B cell (primary cell): ENCODE results near the gene COX6B2. TPM values are rescaled to one million over a fixed set of nuclear protein-coding genes. Genes with fewer than 3 reads are reported as not detected.

Experiments
- ATAC-seq: fragments of 200-7000 bp; cut with Tn5 transposase; one replicate; pipeline ENCODE4 v1.10.0; 2021; ENCODE audit warnings: low read depth, mild to moderate bottlenecking, moderate number of reproducible peaks, moderate library complexity
- CTCF ChIA-PET: fragments of 350-600 bp; sonication (Branson Sonifier 250); formaldehyde crosslinking; loops from one replicate; lab custom pipeline; 2021; ENCODE audit warnings: antibody characterized with exemption, inconsistent platforms; lab: Charles Lee
- POLR2A ChIA-PET: fragments of 350-600 bp; sonication (Branson Sonifier 250); formaldehyde crosslinking; loops from one replicate; lab custom pipeline; 2021; ENCODE audit warnings: antibody characterized with exemption; lab: Charles Lee
- DNase-seq: peaks from one replicate; pipeline ENCODE4 v3.0.0; 2013
- H2AFZ ChIP-seq: 2 replicates; pipeline ENCODE4 v1.6.1; 2012; ENCODE audit warnings: mild to moderate bottlenecking, low read depth, low read length; ENCODE audit not compliant: insufficient read depth, poor library complexity, severe bottlenecking
- H3K27ac ChIP-seq, 2 donors: 1 replicate in 1 of 2; 2 replicates in 1 of 2; pipeline ENCODE4 v1.5.1; 2012 to 2013; ENCODE audit warnings: low read length in 2 of 2, mild to moderate bottlenecking in 2 of 2, moderate library complexity in 1 of 2
- H3K27me3 ChIP-seq, 4 experiments: fragments of 200-600 bp in 1 of 4; sonication (generic) in 1 of 4; replicated peaks in 1 of 4; 1 replicate in 2 of 4; 2 replicates in 2 of 4; pipeline versions ENCODE4 v1.6.1 to v1.7.0; 2013 to 2016; ENCODE audit warnings: low read length in 3 of 4, mild to moderate bottlenecking in 2 of 4, mixed read lengths in 1 of 4, moderate library complexity in 1 of 4; ENCODE audit not compliant: insufficient read depth in 4 of 4, control insufficient read depth in 3 of 4; ENCODE audit errors: control extremely low read depth in 1 of 4
- H3K36me3 ChIP-seq, 2 experiments: replicated peaks in 1 of 2; 1 replicate in 1 of 2; 2 replicates in 1 of 2; pipeline versions ENCODE4 v1.6.1 to v1.7.1; 2013; ENCODE audit warnings: low read length in 1 of 2; ENCODE audit not compliant: insufficient read depth in 2 of 2, control insufficient read depth in 1 of 2; ENCODE audit errors: control extremely low read depth in 1 of 2, extremely low read depth in 1 of 2
- H3K4me1 ChIP-seq, 2 donors: fragments of 200-600 bp in 1 of 2; sonication (generic) in 1 of 2; 1 replicate in 1 of 2; 2 replicates in 1 of 2; pipeline versions ENCODE4 v1.5.1 to v1.6.1; 2013 to 2017; ENCODE audit warnings: low read length in 2 of 2; ENCODE audit not compliant: control insufficient read depth in 2 of 2, insufficient read depth in 2 of 2
- H3K4me2 ChIP-seq: replicated peaks from 2 replicates; pipeline ENCODE3; 2012; ENCODE audit warnings: mild to moderate bottlenecking, low read depth, low read length; ENCODE audit not compliant: poor library complexity, severe bottlenecking
- H3K4me3 ChIP-seq, 5 experiments: fragments of 200-600 bp in 1 of 5; sonication (generic) in 1 of 5; 1 replicate in 3 of 5; 2 replicates in 2 of 5; pipeline versions ENCODE4 v1.5.1 to v1.7.0; 2011 to 2016; ENCODE audit warnings: low read length in 4 of 5, mild to moderate bottlenecking in 4 of 5, low read depth in 2 of 5, control low read depth in 1 of 5, moderate library complexity in 1 of 5; ENCODE audit not compliant: insufficient read depth in 1 of 5; ENCODE audit errors: control extremely low read depth in 1 of 5, extremely low read depth in 1 of 5
- H3K79me2 ChIP-seq: fragments of 200-600 bp; sonication (generic); one replicate; pipeline ENCODE4 v1.6.0; 2016; ENCODE audit warnings: low read length; ENCODE audit not compliant: control insufficient read depth, insufficient read depth
- H3K9ac ChIP-seq: fragments of 200-600 bp; sonication (generic); 2 replicates; pipeline ENCODE4 v1.6.1; 2017; ENCODE audit warnings: mild to moderate bottlenecking, low read length, moderate library complexity
- H3K9me3 ChIP-seq, 3 donors: one replicate each; pipeline versions ENCODE4 v1.6.1 to v1.7.1; 2013; ENCODE audit warnings: low read length in 2 of 3; ENCODE audit not compliant: control insufficient read depth in 2 of 3, insufficient read depth in 1 of 3; ENCODE audit errors: control extremely low read depth in 1 of 3
- H4K20me1 ChIP-seq: 2 replicates; pipeline ENCODE4 v1.6.0; 2012; ENCODE audit warnings: mild to moderate bottlenecking, low read length; ENCODE audit not compliant: insufficient read depth, control insufficient read depth, poor library complexity, severe bottlenecking
- H3K27ac Mint-ChIP-seq: one replicate; pipeline ENCODE4 v1.8.0; 2021; ENCODE audit warnings: mixed read lengths
- H3K27me3 Mint-ChIP-seq: one replicate; pipeline ENCODE4 v1.8.0; 2021; ENCODE audit warnings: mixed read lengths
- H3K4me1 Mint-ChIP-seq: one replicate; pipeline ENCODE4 v1.8.0; 2021; ENCODE audit warnings: mixed read lengths
- H3K4me3 Mint-ChIP-seq: one replicate; pipeline ENCODE4 v1.8.0; 2021; ENCODE audit warnings: mixed read lengths
- H3K9me3 Mint-ChIP-seq: one replicate; pipeline ENCODE4 v1.8.0; 2022; ENCODE audit warnings: mixed read lengths; ENCODE audit not compliant: insufficient read depth
- CTCF ChIP-seq: fragments of 200-600 bp; IDR thresholded peaks from one replicate; pipeline ENCODE4 v1.8.0; 2022; ENCODE audit warnings: antibody characterized with exemption, mild to moderate bottlenecking
- EZH2 ChIP-seq: IDR thresholded peaks from 2 replicates; pipeline ENCODE4 v1.6.1; 2012; ENCODE audit warnings: borderline replicate concordance, low read depth, mild to moderate bottlenecking, moderate library complexity, low read length; ENCODE audit not compliant: insufficient read depth, poor library complexity, severe bottlenecking
- WGBS: methylation state at CpG from one replicate; pipeline ENCODE4 v1.1.5; 2013; ENCODE audit warnings: missing lambda C conversion rate; ENCODE audit not compliant: insufficient coverage; 5-methylcytosine and 5-hydroxymethylcytosine counted together
- intact Hi-C: fragments of 100-400 bp; cut with micrococcal nuclease; formaldehyde crosslinking; loops from one replicate; pipeline ENCODE4 v1.10.0; 2022
- polyA plus RNA-seq: library from polyadenylated mRNA; depleted of rRNA; stranded (reverse); fragments of >200 nt; gene quantifications from 2 replicates; pipeline ENCODE4 v1.2.3, GENCODE V29; 2012
- total RNA-seq, 2 donors: library from RNA; stranded (reverse); fragments of 120-200 nt in 1 of 2; gene quantifications; 1 replicate in 1 of 2; 2 replicates in 1 of 2; pipeline versions ENCODE4 v1.2.3 to v1.2.4, GENCODE V29; 2013 to 2022

COX6B2 gene
- total and polyA plus RNA-seq, 2 donors (not counting 1 experiment from before 2014, with no cell fraction given), result not detected

GRCh38 chr19:55305983-55306562 lies 48.4 kb downstream of the COX6B2 start:
- H4K20me1 ChIP-seq, result no peaks in the 10 kb centered on the region
- intact Hi-C loops, result no loop called here
- no peaks in the 10 kb centered on the region for H3K27me3 Mint-ChIP-seq
- ATAC-seq (no peak), DNase-seq (no peak)
- H3K79me2 ChIP-seq, result no peaks in the 10 kb centered on the region
- no peaks in the 10 kb centered on the region for H3K36me3 ChIP-seq
- H3K9me3 ChIP-seq, result peaks cover 0 to 13% (median 0%) of the 10 kb centered on the region in 3 donors
- H3K4me2 ChIP-seq, result no peak overlapping the region
- POLR2A ChIA-PET, result interaction anchor here (1.1 kb wide), 1 partner anchor 33 kb away, joined by 3 read pairs; the partner anchor contains the start of gene KMT5C
- 95% methylated on average over 16 of the region's 17 CpGs for WGBS
- TF ChIP-seq EZH2, result no peak
- no peak for TF ChIP-seq CTCF
- no peak overlapping the region for H3K27ac Mint-ChIP-seq
- no peak overlapping the region for H3K9ac ChIP-seq
- H2AFZ ChIP-seq, result no peak overlapping the region
- H3K4me3 Mint-ChIP-seq, result no peak overlapping the region
- peaks cover 9% of the 10 kb centered on the region for H3K4me1 Mint-ChIP-seq
- no peaks in the 10 kb centered on the region for H3K9me3 Mint-ChIP-seq
- H3K4me1 ChIP-seq, result peaks cover 8 to 15% of the 10 kb centered on the region in 2 donors
- H3K27ac ChIP-seq, result no peak overlapping the region
- H3K27me3 ChIP-seq, result no peaks in the 10 kb centered on the region
- CTCF ChIA-PET, result interaction anchor here (0.8 kb wide), 1 partner anchor 14 kb away, joined by 3 read pairs; no protein-coding TSS in a partner anchor
- no peak overlapping the region for H3K4me3 ChIP-seq

GRCh38 chr19:55305491-55305890 lies 49.0 kb downstream of the COX6B2 start:
- peak overlapping the region; percentile 37 for H3K27ac Mint-ChIP-seq
- Histone ChIP-seq H2AFZ (no peak overlapping the region), H3K27me3 (no peaks in the 10 kb centered on the region), H3K4me2 (no peak overlapping the region), H3K9ac (no peak overlapping the region), H3K27ac (no peak overlapping the region), H4K20me1 (no peaks in the 10 kb centered on the region), H3K79me2 (no peaks in the 10 kb centered on the region), H3K4me3 (no peak overlapping the region), H3K36me3 (no peaks in the 10 kb centered on the region), H3K4me1 (peaks cover 8 to 15% of the 10 kb centered on the region in 2 donors), H3K9me3 (peaks cover 0 to 13% (median 0%) of the 10 kb centered on the region in 3 donors)
- ChIA-PET CTCF (interaction anchor here (0.8 kb wide), 1 partner anchor 14 kb away, joined by 3 read pairs; no protein-coding TSS in a partner anchor), POLR2A (interaction anchor here (1.1 kb wide), 1 partner anchor 34 kb away, joined by 3 read pairs; the partner anchor contains the start of gene KMT5C)
- H3K4me3 Mint-ChIP-seq, result no peak overlapping the region
- intact Hi-C loops, result no loop called here
- H3K27me3 Mint-ChIP-seq, result no peaks in the 10 kb centered on the region
- peaks cover 9% of the 10 kb centered on the region for H3K4me1 Mint-ChIP-seq
- WGBS, result 79% methylated on average over 9 of the region's 9 CpGs
- ATAC-seq (peak; percentile 53), DNase-seq (peak; percentile 64)
- no peak for TF ChIP-seq CTCF
- no peak for TF ChIP-seq EZH2
- H3K9me3 Mint-ChIP-seq, result no peaks in the 10 kb centered on the region
